K562 (cell line): ENCODE results near the gene NSMF. TPM values are rescaled to one million over a fixed set of nuclear protein-coding genes. Genes with fewer than 3 reads are reported as not detected.

ENCODE experiments used
- BRF1 ChIP-seq: IDR thresholded peaks from 3 replicates; pipeline ENCODE4 v1.6.1; 2011; ENCODE audit warnings: borderline replicate concordance, mild to moderate bottlenecking; ENCODE audit not compliant: insufficient read length; ENCODE audit errors: extremely low read depth
- GATAD2B ChIP-seq: fragments of 450-650 bp; IDR thresholded peaks from 2 replicates; pipeline ENCODE4 v1.6.1; 2017; ENCODE audit warnings: mild to moderate bottlenecking, borderline replicate concordance
- KHSRP ChIP-seq: fragments of 450-650 bp; IDR thresholded peaks from 2 replicates; pipeline ENCODE4 v1.6.1; 2017
- RBFOX2 ChIP-seq: fragments of 200-400 bp; formaldehyde crosslinking; IDR thresholded peaks from 2 replicates; pipeline ENCODE4 v1.6.1; 2017; ENCODE audit warnings: low read depth, mild to moderate bottlenecking, low read length, moderate library complexity
- SRSF1 ChIP-seq: fragments of 200-400 bp; formaldehyde crosslinking; IDR thresholded peaks from 2 replicates; pipeline ENCODE4 v1.6.1; 2017; ENCODE audit warnings: mild to moderate bottlenecking, low read depth, low read length, moderate library complexity
- ZBTB17 ChIP-seq: fragments of 450-650 bp; formaldehyde crosslinking; IDR thresholded peaks from 2 replicates; pipeline ENCODE4 v1.4.0; 2020; ENCODE audit warnings: mild to moderate bottlenecking
- ZBTB7A ChIP-seq: IDR thresholded peaks from 2 replicates; pipeline ENCODE4 v1.6.1; 2011; ENCODE audit warnings: low read depth, mild to moderate bottlenecking, low read length, moderate library complexity, borderline replicate concordance; ENCODE audit not compliant: control insufficient read depth
- ZNF253 ChIP-seq: fragments of 250-450 bp; sonication (Bioruptor Pico); conservative IDR thresholded peaks from 2 replicates; pipeline ENCODE4 v1.6.1; 2021; ENCODE audit warnings: mild to moderate bottlenecking
- polyA plus RNA-seq, 8 experiments: library from polyadenylated mRNA; depleted of rRNA in 4 of 8; stranded (reverse) in 5 of 8; unstranded in 3 of 8; fragments of >200 nt; fragmentation: Nextera tagmentation in 2 of 8; fragmentation: Illumina TruSeq in 1 of 8; extraction: Ambion mirVana in 2 of 8; extraction: Trizol in 1 of 8; gene quantifications; 2 replicates each; pipeline versions ENCODE4 v1.2.1 to v1.2.3, GENCODE V29; 2011 to 2014; ENCODE audit warnings: inconsistent platforms in 1 of 8, missing spikeins in 1 of 8
- total RNA-seq, 7 experiments: library from RNA; depleted of rRNA in 6 of 7; stranded (reverse); fragments of >200 nt in 6 of 7; fragmentation: Illumina TruSeq in 2 of 7; extraction: Trizol in 2 of 7; gene quantifications; 2 replicates each; pipeline versions ENCODE4 v1.2.1 to v1.2.3, GENCODE V29; 2011 to 2021; ENCODE audit warnings: low replicate concordance in 1 of 7
- TF ChIP-seq, protein P1 (sequence below): fragments of 250-450 bp; sonication (Bioruptor Pico); IDR thresholded peaks from 2 replicates; pipeline ENCODE4 v1.9.0; 2021; ENCODE audit warnings: mild to moderate bottlenecking, inconsistent platforms
- TF ChIP-seq, protein P2 (sequence below): sonication (generic); formaldehyde crosslinking; IDR thresholded peaks from 2 replicates; pipeline ENCODE4 v1.8.1; 2023; ENCODE audit warnings: mild to moderate bottlenecking, missing genetic modification reagents

NSMF gene
- total and polyA plus RNA-seq, 9 of the 15 experiments (the other 6 are each of a cell fraction or from before 2014, with no cell fraction given), result 0.20 to 82.7 (median 29.3) TPM

- TF ChIP-seq ZBTB7A, result peak; percentile 53; the same call in 1 of the 2 replicates
- no peak for TF ChIP-seq ZNF253 (CRISPR knock-in tag)
- TF ChIP-seq, protein P1, sequence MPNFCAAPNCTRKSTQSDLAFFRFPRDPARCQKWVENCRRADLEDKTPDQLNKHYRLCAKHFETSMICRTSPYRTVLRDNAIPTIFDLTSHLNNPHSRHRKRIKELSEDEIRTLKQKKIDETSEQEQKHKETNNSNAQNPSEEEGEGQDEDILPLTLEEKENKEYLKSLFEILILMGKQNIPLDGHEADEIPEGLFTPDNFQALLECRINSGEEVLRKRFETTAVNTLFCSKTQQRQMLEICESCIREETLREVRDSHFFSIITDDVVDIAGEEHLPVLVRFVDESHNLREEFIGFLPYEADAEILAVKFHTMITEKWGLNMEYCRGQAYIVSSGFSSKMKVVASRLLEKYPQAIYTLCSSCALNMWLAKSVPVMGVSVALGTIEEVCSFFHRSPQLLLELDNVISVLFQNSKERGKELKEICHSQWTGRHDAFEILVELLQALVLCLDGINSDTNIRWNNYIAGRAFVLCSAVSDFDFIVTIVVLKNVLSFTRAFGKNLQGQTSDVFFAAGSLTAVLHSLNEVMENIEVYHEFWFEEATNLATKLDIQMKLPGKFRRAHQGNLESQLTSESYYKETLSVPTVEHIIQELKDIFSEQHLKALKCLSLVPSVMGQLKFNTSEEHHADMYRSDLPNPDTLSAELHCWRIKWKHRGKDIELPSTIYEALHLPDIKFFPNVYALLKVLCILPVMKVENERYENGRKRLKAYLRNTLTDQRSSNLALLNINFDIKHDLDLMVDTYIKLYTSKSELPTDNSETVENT (CRISPR knock-in tag), result no peak
- 0 out of 2 replicates have a peak, but pooled peaks have one; percentile 39 for TF ChIP-seq ZBTB17 (CRISPR knock-in tag)
- no peak; the same call in 1 of the 2 replicates for TF ChIP-seq GATAD2B
- TF ChIP-seq, protein P2, sequence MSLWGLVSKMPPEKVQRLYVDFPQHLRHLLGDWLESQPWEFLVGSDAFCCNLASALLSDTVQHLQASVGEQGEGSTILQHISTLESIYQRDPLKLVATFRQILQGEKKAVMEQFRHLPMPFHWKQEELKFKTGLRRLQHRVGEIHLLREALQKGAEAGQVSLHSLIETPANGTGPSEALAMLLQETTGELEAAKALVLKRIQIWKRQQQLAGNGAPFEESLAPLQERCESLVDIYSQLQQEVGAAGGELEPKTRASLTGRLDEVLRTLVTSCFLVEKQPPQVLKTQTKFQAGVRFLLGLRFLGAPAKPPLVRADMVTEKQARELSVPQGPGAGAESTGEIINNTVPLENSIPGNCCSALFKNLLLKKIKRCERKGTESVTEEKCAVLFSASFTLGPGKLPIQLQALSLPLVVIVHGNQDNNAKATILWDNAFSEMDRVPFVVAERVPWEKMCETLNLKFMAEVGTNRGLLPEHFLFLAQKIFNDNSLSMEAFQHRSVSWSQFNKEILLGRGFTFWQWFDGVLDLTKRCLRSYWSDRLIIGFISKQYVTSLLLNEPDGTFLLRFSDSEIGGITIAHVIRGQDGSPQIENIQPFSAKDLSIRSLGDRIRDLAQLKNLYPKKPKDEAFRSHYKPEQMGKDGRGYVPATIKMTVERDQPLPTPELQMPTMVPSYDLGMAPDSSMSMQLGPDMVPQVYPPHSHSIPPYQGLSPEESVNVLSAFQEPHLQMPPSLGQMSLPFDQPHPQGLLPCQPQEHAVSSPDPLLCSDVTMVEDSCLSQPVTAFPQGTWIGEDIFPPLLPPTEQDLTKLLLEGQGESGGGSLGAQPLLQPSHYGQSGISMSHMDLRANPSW (CRISPR knock-in tag), result no peak
- TF ChIP-seq BRF1, result no peak
- no peak for TF ChIP-seq KHSRP
- TF ChIP-seq SRSF1, result no peak
- peak; percentile 66 for TF ChIP-seq RBFOX2
Measured at GRCh38 chr9:137411645-137412380, 47.3 kb downstream of the NSMF start (continued).
